Left ventricle myocardium superior (tissue), 1 donor: ENCODE measurements around the gene GDA. TPM values are rescaled to one million over a fixed set of nuclear protein-coding genes. Genes with fewer than 3 reads are reported as not detected.
A peak's percentile ranks its signal among the peaks of the same experiment; 100 is the strongest.

Experiments used
- ATAC-seq: fragments of 200-7000 bp; cut with Tn5 transposase; one replicate; pipeline ENCODE4 v1.9.1; 2020; ENCODE audit warnings: mild to moderate bottlenecking, moderate library complexity
- DNase-seq: peaks from one replicate; pipeline ENCODE4 v3.0.0-alpha.2; 2020
- intact Hi-C: fragments of 100-400 bp; cut with micrococcal nuclease; formaldehyde crosslinking; loops from one replicate; pipeline ENCODE4 v1.11.0; 2022
- total RNA-seq: library from RNA; stranded (reverse); fragmentation: NEBNext Ultra II Directional; extraction: Animal tissue kit (Norgen Biotek cat#: 25700); gene quantifications from one replicate; pipeline ENCODE4 v1.2.1, GENCODE V29; 2021
- donor health status: DM: no; HTN: yes; CAD: no; lungs with severe emphysema.

GDA gene
- total RNA-seq, 1 donor from 2014 or later: 2.0 TPM

- intact Hi-C loops: no loop called here
- DNase-seq (no peak), ATAC-seq (no peak)
Observed at GRCh38 chr9:72145733-72146505, 3.3 kb upstream of the GDA start.

- ATAC-seq (peak; percentile 81), DNase-seq (no peak)
- intact Hi-C loops: no loop called here
Observed at GRCh38 chr9:72147676-72148075, 1.6 kb upstream of the GDA start.

GRCh38 chr9:72150127-72150526 is 887 bp downstream of the GDA start:
- intact Hi-C loops: no loop called here
- no peak for ATAC-seq
- DNase-seq: no peak

GRCh38 chr9:72150661-72151060 is 1.4 kb downstream of the GDA start:
- no peak for DNase-seq
- intact Hi-C loops: no loop called here
- ATAC-seq: no peak

GRCh38 chr9:72151104-72151503 is 1.9 kb downstream of the GDA start:
- DNase-seq (no peak), ATAC-seq (no peak)
- intact Hi-C loops: no loop called here

GRCh38 chr9:72154468-72155285 is 5.4 kb downstream of the GDA start:
- intact Hi-C loops: no loop called here
- DNase-seq (no peak), ATAC-seq (no peak)

GRCh38 chr9:72155301-72155700 is 6.1 kb downstream of the GDA start:
- DNase-seq: no peak
- intact Hi-C loops: no loop called here
- no peak for ATAC-seq

GRCh38 chr9:72156586-72156985 is 7.3 kb downstream of the GDA start:
- DNase-seq (no peak), ATAC-seq (no peak)
- intact Hi-C loops: no loop called here

GRCh38 chr9:72158680-72159079 is 9.4 kb downstream of the GDA start:
- intact Hi-C loops: no loop called here
- DNase-seq (no peak), ATAC-seq (no peak)

GRCh38 chr9:72160446-72161123 is 11.3 kb downstream of the GDA start:
- ATAC-seq (no peak), DNase-seq (no peak)
- intact Hi-C loops: no loop called here

- intact Hi-C loops: no loop called here
- no peak for DNase-seq
- ATAC-seq: no peak
Observed at GRCh38 chr9:72165326-72165725, 16.1 kb downstream of the GDA start.

GRCh38 chr9:72165821-72166547 is 16.7 kb downstream of the GDA start:
- DNase-seq (no peak), ATAC-seq (no peak)
- intact Hi-C loops: no loop called here

- no peak for DNase-seq
- ATAC-seq: no peak
- intact Hi-C loops: no loop called here
Observed at GRCh38 chr9:72168075-72168474, 18.8 kb downstream of the GDA start.

- intact Hi-C loops: no loop called here
- ATAC-seq (peak; percentile 55), DNase-seq (no peak)
Observed at GRCh38 chr9:72169178-72169577, 19.9 kb downstream of the GDA start.

GRCh38 chr9:72173080-72173479 is 23.8 kb downstream of the GDA start:
- no peak for ATAC-seq
- intact Hi-C loops: no loop called here

GRCh38 chr9:72185561-72185960 is 36.3 kb downstream of the GDA start:
- intact Hi-C loops: no loop called here
- no peak for ATAC-seq
- DNase-seq: no peak

More at GRCh38 chr9:72173080-72173479, 23.8 kb downstream of the GDA start:
- no peak for DNase-seq

GRCh38 chr9:72187121-72187695 is 38.0 kb downstream of the GDA start:
- ATAC-seq: no peak
- no peak for DNase-seq
- intact Hi-C loops: no loop called here

GRCh38 chr9:72188232-72188631 is 39.0 kb downstream of the GDA start:
- intact Hi-C loops: no loop called here
- ATAC-seq (no peak), DNase-seq (no peak)

- ATAC-seq: no peak
- no peak for DNase-seq
- intact Hi-C loops: no loop called here
Observed at GRCh38 chr9:72193478-72193881, 44.2 kb downstream of the GDA start.
